ENCODE measurements around the gene AGPAT4.
"Not testable (repeated sequence)": the region's sequence is repeated elsewhere in the genome, so short reads cannot be mapped to it uniquely, and the experiment has no call there.

Gene AGPAT4

GRCh38 chr6:161136655-161137054, 137.2 kb downstream of the AGPAT4 start:
- no peak for DNase-seq

GRCh38 chr6:161135695-161136591, 137.9 kb downstream of the AGPAT4 start:
- DNase-seq: no peak

DNA sequence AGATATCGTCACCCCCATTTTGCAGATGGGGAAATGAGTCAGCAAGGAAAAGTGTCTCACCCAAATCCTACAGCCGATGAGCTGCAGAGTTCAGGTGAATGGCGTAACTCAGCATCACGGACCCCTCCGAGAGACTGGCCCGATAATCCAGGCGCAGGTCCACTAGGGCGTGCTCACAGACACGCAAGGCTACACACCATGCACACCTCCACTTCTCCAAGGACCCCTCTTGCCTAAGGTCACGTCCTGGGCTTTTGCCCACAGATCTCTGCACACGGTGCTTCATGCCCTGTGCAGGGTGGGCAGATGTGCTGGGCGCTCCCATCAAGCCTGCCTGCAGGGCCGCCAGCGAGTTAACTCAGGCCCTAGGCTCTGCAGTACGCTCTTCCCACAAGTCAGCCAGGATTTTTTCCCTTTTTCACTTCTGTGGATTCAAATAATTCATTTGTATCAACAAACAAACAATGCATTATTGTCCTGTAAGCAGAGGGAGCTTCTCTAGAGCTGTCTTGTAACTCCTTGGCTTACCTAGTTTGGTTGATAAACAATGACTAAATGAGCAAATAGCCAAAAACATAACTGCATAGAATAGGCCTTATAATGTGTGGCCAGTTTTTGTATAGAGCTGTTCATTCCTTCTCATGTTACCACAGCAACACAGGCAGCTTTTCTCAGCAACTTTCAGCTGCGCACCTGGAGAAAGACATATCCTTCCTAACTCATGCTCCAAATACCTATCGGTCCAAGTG, 139.1 kb downstream of the AGPAT4 start:
- no peak for DNase-seq

GRCh38 chr6:161133963-161134362, 139.9 kb downstream of the AGPAT4 start:
- no peak for DNase-seq

DNA sequence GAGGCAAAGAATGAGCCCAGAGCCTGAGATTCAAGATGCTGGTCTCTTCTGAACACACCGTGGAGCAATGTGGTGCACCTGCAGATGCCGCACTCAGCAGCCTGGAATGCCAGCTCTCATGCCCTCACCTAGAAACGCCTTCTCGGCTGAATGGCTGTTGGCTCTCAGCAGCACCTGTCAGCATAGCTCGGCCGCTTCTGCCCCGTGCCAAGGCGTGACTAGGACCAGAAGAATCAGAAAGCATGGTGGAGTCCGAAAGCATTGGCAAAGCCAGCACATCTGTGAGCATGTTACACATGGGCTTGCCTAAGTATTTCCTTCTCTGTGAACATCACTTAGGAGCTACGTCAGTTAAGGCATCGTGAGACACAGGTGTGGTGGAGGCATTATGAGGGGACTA, 141.5 kb downstream of the AGPAT4 start:
- DNase-seq: no peak

- no peak for DNase-seq
Observed at GRCh38 chr6:161130967-161131766, 142.7 kb downstream of the AGPAT4 start.

GRCh38 chr6:161130541-161130940, 143.3 kb downstream of the AGPAT4 start:
- DNase-seq: no peak

DNA sequence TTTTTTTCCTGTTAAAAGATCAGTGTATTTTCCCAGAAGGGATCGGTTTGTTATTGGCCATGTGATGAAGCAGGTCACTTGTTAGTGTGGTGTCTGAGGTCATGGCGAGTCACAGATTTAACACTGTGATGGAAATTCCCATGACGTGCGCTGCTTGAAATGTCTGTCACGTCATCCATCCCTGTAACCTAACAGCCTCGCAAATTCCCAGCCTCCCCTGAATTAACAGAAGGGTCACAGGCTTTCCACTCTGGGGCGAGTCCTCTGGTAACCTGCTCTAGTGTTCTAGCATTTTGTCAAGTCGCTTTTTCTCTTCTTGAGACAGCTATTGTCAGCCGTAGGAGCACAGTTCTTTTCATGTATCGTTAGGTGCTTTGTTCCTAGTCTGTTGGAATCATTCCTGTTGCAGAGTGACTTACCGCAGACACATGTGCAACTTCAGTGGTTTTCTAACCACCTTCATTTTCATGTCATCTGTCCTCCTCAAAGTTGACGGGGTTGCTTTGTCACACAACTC, 145.1 kb downstream of the AGPAT4 start:
- peak; percentile 61 for DNase-seq

DNA sequence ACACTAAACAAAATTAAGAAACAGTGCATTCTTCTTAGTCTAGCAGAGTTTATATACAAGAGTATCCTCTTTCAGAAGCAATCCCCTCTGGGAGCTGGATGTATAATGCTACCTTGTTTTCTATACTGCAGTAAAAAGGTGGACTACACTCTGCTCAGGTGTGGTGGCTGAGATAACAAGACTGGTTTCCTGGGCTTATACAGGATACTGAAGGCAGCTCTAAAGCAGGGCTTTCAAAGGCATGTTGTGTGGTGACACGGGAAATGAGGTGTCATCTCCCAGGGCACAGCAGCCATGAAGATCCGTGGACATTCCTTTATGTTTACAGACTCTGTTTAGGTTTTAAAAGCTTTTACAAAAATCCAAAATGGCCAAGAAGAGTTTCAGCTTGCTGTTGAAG, 145.6 kb downstream of the AGPAT4 start:
- DNase-seq: no peak

- no peak for DNase-seq
Observed at GRCh38 chr6:161127071-161127740, 146.7 kb downstream of the AGPAT4 start.

GRCh38 chr6:161125591-161125990, 148.3 kb downstream of the AGPAT4 start:
- no peak for DNase-seq

DNA sequence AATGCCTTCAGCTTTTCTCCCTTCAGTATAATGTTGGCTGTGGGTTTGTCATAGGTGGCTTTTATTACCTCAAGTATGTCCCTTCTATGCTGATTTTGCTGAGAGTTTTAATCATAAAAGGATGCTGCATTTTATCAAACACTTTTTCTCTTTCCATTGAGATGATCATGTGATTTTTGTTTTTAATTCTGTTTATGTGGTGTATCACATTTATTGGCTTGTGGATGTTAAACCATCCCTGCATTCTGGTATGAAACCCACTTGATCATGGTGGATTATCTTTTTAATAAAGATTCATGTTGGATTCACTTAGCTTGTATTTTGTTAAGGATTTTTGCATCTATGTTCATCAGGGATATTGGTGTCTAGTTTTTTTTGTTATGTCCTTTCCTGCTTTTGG, 150.5 kb downstream of the AGPAT4 start:
- DNase-seq: not testable (repeated sequence)

GRCh38 chr6:161117942-161118341, 155.9 kb downstream of the AGPAT4 start:
- no peak for DNase-seq

- no peak for DNase-seq
Observed at GRCh38 chr6:161117308-161117707, 156.6 kb downstream of the AGPAT4 start.

DNA sequence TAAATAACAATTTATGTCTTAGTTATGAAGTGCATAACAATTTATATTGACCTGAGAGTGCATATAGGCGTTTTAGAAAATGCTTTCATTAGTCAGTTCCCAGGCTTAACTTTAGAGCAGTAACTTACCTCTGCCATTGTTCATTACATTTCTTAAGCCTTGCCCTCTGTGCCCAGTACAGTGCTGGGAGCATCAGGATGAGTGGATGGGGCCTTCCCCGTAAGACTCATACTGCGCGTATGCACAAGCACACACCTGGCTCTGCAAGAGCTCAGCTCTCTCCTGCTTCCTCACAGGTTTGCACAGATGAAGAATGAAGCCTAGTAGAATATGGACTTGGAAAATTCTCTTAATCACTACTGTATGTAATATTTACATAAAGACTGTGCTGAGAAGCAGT, 157.3 kb downstream of the AGPAT4 start:
- no peak for DNase-seq

DNA sequence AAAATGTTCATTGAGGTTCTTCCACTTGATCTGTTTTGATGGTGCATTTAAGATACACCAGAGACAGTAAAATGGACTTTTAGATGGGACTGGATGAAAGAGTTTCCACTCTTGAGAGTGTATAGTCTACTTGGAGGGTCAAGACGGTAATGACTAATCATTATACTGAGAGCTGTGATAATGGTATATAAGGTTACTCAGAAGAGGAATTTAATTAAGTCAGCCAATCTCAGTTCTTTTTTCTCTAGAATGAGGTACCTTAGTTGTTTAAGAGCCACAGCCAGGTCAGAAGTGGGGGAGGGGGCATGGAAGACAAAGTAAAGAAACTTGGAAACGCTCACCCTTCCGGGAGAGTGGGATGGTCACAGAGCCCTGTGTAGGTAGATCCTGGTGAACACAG, 158.4 kb downstream of the AGPAT4 start:
- DNase-seq: no peak

DNA sequence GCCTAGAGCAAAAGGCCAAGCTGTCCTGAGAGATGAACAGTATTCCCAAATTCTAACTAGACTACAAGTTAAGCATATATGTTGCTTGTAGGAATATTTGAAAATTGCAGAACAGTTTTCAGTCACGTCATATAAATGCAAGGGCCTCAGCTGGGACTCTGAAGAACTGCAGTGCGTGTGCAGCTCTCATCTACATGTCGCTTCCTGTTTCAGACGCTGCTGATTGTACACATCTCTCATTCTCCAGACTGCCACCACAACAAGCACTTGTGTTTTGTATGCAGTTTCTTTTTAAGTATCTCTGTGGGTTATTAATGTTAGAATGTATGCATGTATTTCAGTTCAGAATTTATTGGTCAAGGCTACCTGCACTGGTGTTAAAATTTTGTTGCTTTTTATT, 162.6 kb downstream of the AGPAT4 start:
- DNase-seq: peak; percentile 16

GRCh38 chr6:161110028-161110779, 163.7 kb downstream of the AGPAT4 start:
- DNase-seq: no peak

DNA sequence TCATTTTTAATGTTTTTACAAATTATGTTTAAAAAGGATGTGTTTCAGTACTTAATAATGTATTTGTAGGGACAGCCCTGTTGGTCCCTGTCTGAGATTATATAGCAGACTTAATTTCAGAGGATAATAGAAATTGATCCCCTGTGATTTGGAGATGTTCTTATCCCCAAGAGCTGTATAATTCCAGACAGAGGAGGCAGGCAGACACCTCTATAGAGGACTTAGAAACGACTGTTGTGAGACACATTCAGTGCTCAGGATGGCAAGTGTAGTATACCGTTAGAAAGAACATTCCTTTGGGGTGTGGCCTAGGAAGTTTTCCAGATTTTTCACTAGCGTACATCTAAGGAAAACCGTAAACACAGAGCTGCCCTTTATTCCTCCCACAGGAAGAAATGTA, 164.5 kb downstream of the AGPAT4 start:
- DNase-seq: no peak

GRCh38 chr6:161108916-161109315, 164.9 kb downstream of the AGPAT4 start:
- DNase-seq: no peak
